PC-3 (cell line): Measurements from ENCODE around the gene FBXW4.

Source experiments
- CTCF ChIP-seq: fragments of 300-600 bp; sonication (generic); conservative IDR thresholded peaks from 2 replicates; pipeline ENCODE4 v1.5.1; 2017; ENCODE audit warnings: antibody characterized with exemption, low read depth, mild to moderate bottlenecking, low read length
- EZH2 ChIP-seq: fragments of 300-600 bp; sonication (generic); IDR thresholded peaks from one replicate; pipeline ENCODE4 v1.6.1; 2017; ENCODE audit warnings: antibody characterized with exemption, mild to moderate bottlenecking, low read length; ENCODE audit not compliant: unreplicated experiment
- EZH2phosphoT487 ChIP-seq: fragments of 300-600 bp; sonication (generic); IDR thresholded peaks from 2 replicates; pipeline ENCODE4 v1.6.1; 2018; ENCODE audit warnings: mild to moderate bottlenecking, antibody characterized with exemption, low read length, borderline replicate concordance

GRCh38 chr10:101625821-101626412 is 69.1 kb downstream of the FBXW4 start:
- TF ChIP-seq CTCF (no peak), EZH2phosphoT487 (no peak), EZH2 (no peak)
